ENCODE results near the gene SORCS2. TPM values are rescaled to one million over a fixed set of nuclear protein-coding genes. Genes with fewer than 3 reads are reported as not detected.
A peak's percentile ranks its signal among the peaks of the same experiment; 100 is the strongest.

Gene SORCS2
- total and polyA plus RNA-seq, 2 of the 13 experiments (the other 11 are each of a cell fraction or from before 2014, with no cell fraction given), result 0.82 to 1.0 TPM

GRCh38 chr4:7612311-7612897 lies 420.1 kb downstream of the SORCS2 start:
- H2AFZ ChIP-seq (ENCODE audit: low read length), result no peak overlapping the region
- intact Hi-C loops (cut with micrococcal nuclease; ENCODE audit: unreplicated experiment) (no loop called here), in situ Hi-C loops (cut with HindIII; ENCODE audit: extremely low pct_ligation_motif_present, low pct_unique_long_range_greater_than_20kb) (no loop called here)
- ATAC-seq (peak; percentile 52), FAIRE-seq (no peak), DNase-seq (ENCODE audit: low spot score) (no peak)
- H4K20me1 ChIP-seq (ENCODE audit: insufficient read depth, low read length), result no peaks in the 10 kb centered on the region
- ChIA-PET CTCF (ENCODE audit: low intra/inter-chr PET ratio, low total read pairs) (no interaction called here), POLR2A (interaction anchor here (1.3 kb wide), 1 partner anchor 18 kb away, joined by 5 read pairs; no protein-coding TSS in a partner anchor)
- peaks cover 6% of the 10 kb centered on the region; the same call in 1 of the 2 replicates for H3K9me3 ChIP-seq (ENCODE audit: low read length)
- no peaks in the 10 kb centered on the region for H3K27me3 ChIP-seq (ENCODE audit: control insufficient read depth in 1 of 2, insufficient read depth in 2 of 2, low read length in 2 of 2)
- H3K4me3 ChIP-seq (replicated peaks in 1 of 3; ENCODE audit: insufficient read depth in 1 of 3, low read depth in 2 of 3, low read length in 3 of 3), result no peak overlapping the region
- no peak overlapping the region for H3K27ac ChIP-seq (ENCODE audit: extremely low read length, insufficient read depth, low read length)
- no peak overlapping the region for H3K4me2 ChIP-seq (ENCODE audit: low read depth, low read length)
- H3K4me1 ChIP-seq (ENCODE audit: insufficient read depth, low read length), result peaks cover 24% of the 10 kb centered on the region
- BruUV-seq (replicated peaks), result no TSS peak
- TF ChIP-seq JUN (CRISPR knock-in tag; IDR thresholded peaks at IDR 0.05), result no peak
- TF ChIP-seq DR1 (CRISPR knock-in tag; IDR thresholded peaks at IDR 0.05), result no peak
- no peak for TF ChIP-seq MBNL3 (CRISPR knock-in tag; conservative IDR thresholded peaks at IDR 0.05)
- TF ChIP-seq ZNF256 (CRISPR knock-in tag; conservative IDR thresholded peaks at IDR 0.05), result no peak
- no peak for TF ChIP-seq ZNF451 (CRISPR knock-in tag; IDR thresholded peaks at IDR 0.05)
- 73% methylated on average over 13 of the region's 16 CpGs for WGBS (ENCODE audit: low lambda C conversion rate)
- H3K9ac ChIP-seq (ENCODE audit: insufficient read depth, low read depth, low read length), result no peak overlapping the region
- H3K36me3 ChIP-seq (replicated peaks in 1 of 2; ENCODE audit: control insufficient read depth in 1 of 2, insufficient read depth in 2 of 2, low read length in 2 of 2), result no peaks in the 10 kb centered on the region; a peak in 1 of 5 replicates
- H3K79me2 ChIP-seq (ENCODE audit: insufficient read depth, low read length), result no peaks in the 10 kb centered on the region

GRCh38 chr4:7614350-7614949 lies 422.1 kb downstream of the SORCS2 start:
- H3K36me3 ChIP-seq (replicated peaks in 1 of 2; ENCODE audit: control insufficient read depth in 1 of 2, insufficient read depth in 2 of 2, low read length in 2 of 2), result no peaks in the 10 kb centered on the region; a peak in 1 of 5 replicates
- intact Hi-C loops (cut with micrococcal nuclease; ENCODE audit: unreplicated experiment), result no loop called here
- no peaks in the 10 kb centered on the region for H4K20me1 ChIP-seq (ENCODE audit: insufficient read depth, low read length)
- no TSS peak for BruUV-seq (replicated peaks)
- in situ Hi-C loops (cut with HindIII; ENCODE audit: extremely low pct_ligation_motif_present, low pct_unique_long_range_greater_than_20kb), result no loop called here
- CTCF ChIA-PET (ENCODE audit: low intra/inter-chr PET ratio, low total read pairs), result no interaction called here
- H3K9ac ChIP-seq (ENCODE audit: insufficient read depth, low read depth, low read length), result no peak overlapping the region
- H3K4me3 ChIP-seq (replicated peaks in 1 of 3; ENCODE audit: insufficient read depth in 1 of 3, low read depth in 2 of 3, low read length in 3 of 3), result no peak overlapping the region
- no peaks in the 10 kb centered on the region for H3K27me3 ChIP-seq (ENCODE audit: control insufficient read depth in 1 of 2, insufficient read depth in 2 of 2, low read length in 2 of 2)
- no peak overlapping the region for H3K4me2 ChIP-seq (ENCODE audit: low read depth, low read length)
- DNase-seq (ENCODE audit: low spot score), result no peak
- ATAC-seq, result no peak
- H3K9me3 ChIP-seq (ENCODE audit: low read length), result peaks cover 6% of the 10 kb centered on the region; the same call in 1 of the 2 replicates
- H3K79me2 ChIP-seq (ENCODE audit: insufficient read depth, low read length), result no peaks in the 10 kb centered on the region
- H3K27ac ChIP-seq (ENCODE audit: extremely low read length, insufficient read depth, low read length), result no peak overlapping the region
- 98% methylated on average over 1 of the region's 1 CpG for WGBS (ENCODE audit: low lambda C conversion rate)
- H3K4me1 ChIP-seq (ENCODE audit: insufficient read depth, low read length), result peaks cover 13% of the 10 kb centered on the region
- H2AFZ ChIP-seq (ENCODE audit: low read length), result no peak overlapping the region
- FAIRE-seq, result no peak
- POLR2A ChIA-PET, result no interaction called here
- TF ChIP-seq SSRP1 (CRISPR knock-in tag; IDR thresholded peaks at IDR 0.05) (no peak), ZNF318 (CRISPR knock-in tag; IDR thresholded peaks at IDR 0.05) (no peak), ZFP36L2 (CRISPR knock-in tag; IDR thresholded peaks at IDR 0.05) (no peak), ZNF260 (CRISPR knock-in tag; IDR thresholded peaks at IDR 0.05; ENCODE audit: borderline replicate concordance, low read depth) (no peak), ZNF160 (CRISPR knock-in tag; IDR thresholded peaks at IDR 0.05) (no peak), NFIC (IDR thresholded peaks at IDR 0.05; ENCODE audit: low read length) (no peak)
